Muscle of leg (tissue), 11 donors: ENCODE results near the gene TRABD2B. TPM values are rescaled to one million over a fixed set of nuclear protein-coding genes. Genes with fewer than 3 reads are reported as not detected.

ENCODE experiments used
- DNase-seq: peaks from one replicate; pipeline ENCODE4 v3.0.0; 2013
- H3K27ac ChIP-seq: one replicate; pipeline ENCODE4 v1.5.1; 2013; ENCODE audit warnings: mild to moderate bottlenecking, low read length, control low read depth
- H3K27me3 ChIP-seq: one replicate; pipeline ENCODE4 v1.6.1; 2013; ENCODE audit warnings: low read length; ENCODE audit not compliant: control insufficient read depth, insufficient read depth
- H3K36me3 ChIP-seq: one replicate; pipeline ENCODE4 v1.6.1; 2013; ENCODE audit warnings: low read length; ENCODE audit not compliant: control insufficient read depth, insufficient read depth
- H3K4me1 ChIP-seq: one replicate; pipeline ENCODE4 v1.6.1; 2013; ENCODE audit warnings: low read length; ENCODE audit not compliant: control insufficient read depth, insufficient read depth
- H3K4me3 ChIP-seq: one replicate; pipeline ENCODE4 v1.5.1; 2013; ENCODE audit warnings: low read length, control low read depth
- H3K9me3 ChIP-seq: replicated peaks from 2 replicates; pipeline ENCODE4 v1.6.1; 2013; ENCODE audit warnings: low read depth, low read length; ENCODE audit not compliant: control insufficient read depth
- WGBS: methylation state at CpG from one replicate; pipeline ENCODE4 v1.1.5; 2013; ENCODE audit warnings: missing lambda C conversion rate; ENCODE audit not compliant: insufficient coverage; 5-methylcytosine and 5-hydroxymethylcytosine counted together
- polyA plus RNA-seq, 8 donors: library from polyadenylated mRNA; unstranded; fragments of 120-200 nt; gene quantifications; one replicate each; pipeline versions ENCODE4 v1.2.1 to v1.2.3, GENCODE V29; 2013; ENCODE audit warnings: inconsistent platforms in 1 of 8, low replicate concordance in 1 of 8; ENCODE audit not compliant: insufficient read length in 8 of 8, insufficient read depth in 1 of 8
- total RNA-seq: library from RNA; stranded (reverse); fragments of 120-200 nt; gene quantifications from one replicate; pipeline ENCODE4 v1.2.4, GENCODE V29; 2013

TRABD2B gene
- total and polyA plus RNA-seq, 9 donors: 1.1 to 7.0 (median 4.4) TPM

DNA sequence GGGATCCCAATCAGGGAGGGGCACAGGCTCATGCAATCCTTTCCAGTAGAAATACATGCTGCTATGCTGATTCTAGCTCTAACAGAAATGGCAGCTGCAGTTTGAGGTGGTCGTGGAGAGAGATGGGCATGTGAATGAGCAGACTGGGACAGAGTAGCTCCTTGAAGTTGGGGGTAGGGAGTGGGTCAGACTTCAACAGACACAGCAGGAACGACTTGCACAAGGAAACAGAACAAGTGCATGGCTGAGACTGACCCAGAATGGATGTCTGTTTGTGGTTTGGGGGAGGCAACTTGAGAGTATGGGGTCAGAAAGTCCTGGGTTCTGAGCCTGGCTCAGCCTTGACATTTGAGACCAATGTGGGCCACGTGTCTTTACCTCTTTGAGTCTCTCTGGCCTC, 25.1 kb upstream of the TRABD2B start:
- 51% methylated on average over 2 of the region's 3 CpGs for WGBS

DNA sequence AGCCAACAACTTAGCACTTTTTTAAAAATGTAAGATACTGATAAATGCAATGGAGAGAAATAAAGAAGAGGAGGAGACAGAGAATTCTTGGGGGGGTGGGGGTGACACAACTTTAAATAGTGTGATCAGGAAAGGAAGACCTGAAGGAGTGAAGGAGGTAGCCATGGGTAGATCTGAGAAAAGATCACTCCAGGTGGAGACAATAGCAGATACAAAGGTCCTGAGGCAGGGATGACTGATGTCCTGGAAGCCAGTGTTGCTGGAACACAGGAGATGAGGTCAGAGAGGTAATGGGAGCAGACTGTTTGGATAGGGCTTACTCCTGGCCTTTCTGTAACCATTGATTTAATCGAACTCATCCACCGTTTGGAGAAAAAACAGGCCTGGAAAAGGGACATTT, 24.6 kb upstream of the TRABD2B start:
- no peak overlapping the region for H3K27ac ChIP-seq
- H3K4me1 ChIP-seq: no peaks in the 10 kb centered on the region
- DNase-seq: no peak
- H3K36me3 ChIP-seq: no peaks in the 10 kb centered on the region
- H3K9me3 ChIP-seq: no peaks in the 10 kb centered on the region
- peaks cover 2% of the 10 kb centered on the region for H3K27me3 ChIP-seq
- 65% methylated on average over 2 of the region's 2 CpGs for WGBS
- H3K4me3 ChIP-seq: no peak overlapping the region

More for the DNA sequence above, 25.1 kb upstream of the TRABD2B start:
- no peak overlapping the region for H3K4me3 ChIP-seq
- peaks cover 2% of the 10 kb centered on the region for H3K27me3 ChIP-seq
- DNase-seq: no peak
- H3K27ac ChIP-seq: no peak overlapping the region
- no peaks in the 10 kb centered on the region for H3K4me1 ChIP-seq
- H3K9me3 ChIP-seq: no peaks in the 10 kb centered on the region
- H3K36me3 ChIP-seq: no peaks in the 10 kb centered on the region

DNA sequence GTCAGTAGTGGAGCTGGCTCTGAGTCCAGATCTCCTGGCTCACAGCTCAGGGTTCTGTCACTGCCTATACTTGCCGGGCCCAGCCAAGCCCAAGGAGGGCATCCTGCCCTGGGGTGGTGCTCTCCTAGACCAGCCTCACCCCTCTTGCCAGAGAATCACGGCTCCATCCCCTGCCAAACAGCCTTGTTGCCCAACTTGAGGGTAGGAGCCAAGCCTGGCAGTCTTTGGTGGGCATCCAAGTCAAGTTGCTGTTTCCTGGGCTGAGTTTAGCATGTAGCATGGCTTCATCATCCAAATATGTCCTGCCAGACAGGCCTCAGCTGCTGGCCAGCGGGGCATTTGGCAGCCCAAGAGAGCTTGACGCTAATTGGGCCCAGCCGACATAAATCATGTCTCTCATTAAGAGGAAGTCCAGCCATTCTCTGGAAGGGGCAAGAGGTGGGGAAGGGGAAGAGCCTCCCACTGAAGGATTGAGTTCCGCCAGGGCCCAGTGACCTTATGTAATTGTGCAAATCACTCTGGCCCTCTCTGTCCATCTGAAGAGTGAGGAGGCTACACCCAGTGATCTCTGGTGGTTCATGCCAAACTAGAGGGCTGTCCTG, 22.6 kb upstream of the TRABD2B start:
- H3K27me3 ChIP-seq: peaks cover 2% of the 10 kb centered on the region
- WGBS: 66% methylated on average over 3 of the region's 6 CpGs
- no peaks in the 10 kb centered on the region for H3K4me1 ChIP-seq
- no peaks in the 10 kb centered on the region for H3K36me3 ChIP-seq
- peak; percentile 62 for DNase-seq
- no peak overlapping the region for H3K27ac ChIP-seq
- no peak overlapping the region for H3K4me3 ChIP-seq
- no peaks in the 10 kb centered on the region for H3K9me3 ChIP-seq

DNA sequence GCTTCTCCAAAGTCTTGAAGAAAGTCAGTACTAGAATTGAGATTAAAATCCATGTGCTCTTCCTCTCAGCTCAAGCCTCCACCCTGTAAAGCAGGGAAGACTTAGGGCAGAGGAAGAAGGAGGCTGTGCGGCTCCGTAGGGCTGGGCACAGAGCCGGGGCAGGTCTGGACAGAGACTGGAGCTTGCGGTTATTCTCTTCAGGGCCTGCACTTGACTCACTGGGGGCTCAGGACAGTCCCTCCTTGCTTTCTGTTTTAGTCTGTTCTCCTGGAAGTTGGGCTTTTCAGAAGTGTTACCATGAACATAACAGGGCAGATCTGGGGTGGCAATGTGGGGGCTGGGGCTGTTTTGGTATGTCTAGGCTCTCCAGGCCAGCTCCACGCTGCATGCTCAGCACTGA, 21.6 kb upstream of the TRABD2B start:
- no peak for DNase-seq
- WGBS: 81% methylated on average over 5 of the region's 5 CpGs
- no peak overlapping the region for H3K27ac ChIP-seq
- no peaks in the 10 kb centered on the region for H3K36me3 ChIP-seq
- no peaks in the 10 kb centered on the region for H3K9me3 ChIP-seq
- H3K27me3 ChIP-seq: peaks cover 2% of the 10 kb centered on the region
- H3K4me3 ChIP-seq: no peak overlapping the region
- H3K4me1 ChIP-seq: no peaks in the 10 kb centered on the region

DNA sequence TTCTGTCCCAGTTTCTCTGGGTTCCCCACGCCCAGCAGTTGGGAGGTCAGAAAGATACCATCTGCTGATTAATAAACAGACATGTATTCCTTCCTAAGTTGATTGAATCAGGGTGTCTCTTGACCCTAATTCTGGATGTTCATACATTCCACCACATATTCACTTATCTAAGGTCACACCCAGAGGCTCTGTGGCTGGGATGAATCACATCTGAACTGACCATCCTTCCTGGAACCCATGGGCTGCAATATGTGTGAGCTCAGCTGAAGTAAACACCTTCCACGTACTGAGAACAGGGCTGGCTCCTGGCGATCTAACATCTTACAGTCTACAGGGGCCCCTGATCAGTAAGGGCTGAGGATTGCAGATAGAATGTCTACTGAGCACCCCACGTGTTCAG, 20.5 kb upstream of the TRABD2B start:
- H3K9me3 ChIP-seq: no peaks in the 10 kb centered on the region
- H3K27me3 ChIP-seq: peaks cover 2% of the 10 kb centered on the region
- 61% methylated on average over 2 of the region's 4 CpGs for WGBS
- no peaks in the 10 kb centered on the region for H3K4me1 ChIP-seq
- H3K4me3 ChIP-seq: no peak overlapping the region
- H3K36me3 ChIP-seq: no peaks in the 10 kb centered on the region
- no peak for DNase-seq
- no peak overlapping the region for H3K27ac ChIP-seq

DNA sequence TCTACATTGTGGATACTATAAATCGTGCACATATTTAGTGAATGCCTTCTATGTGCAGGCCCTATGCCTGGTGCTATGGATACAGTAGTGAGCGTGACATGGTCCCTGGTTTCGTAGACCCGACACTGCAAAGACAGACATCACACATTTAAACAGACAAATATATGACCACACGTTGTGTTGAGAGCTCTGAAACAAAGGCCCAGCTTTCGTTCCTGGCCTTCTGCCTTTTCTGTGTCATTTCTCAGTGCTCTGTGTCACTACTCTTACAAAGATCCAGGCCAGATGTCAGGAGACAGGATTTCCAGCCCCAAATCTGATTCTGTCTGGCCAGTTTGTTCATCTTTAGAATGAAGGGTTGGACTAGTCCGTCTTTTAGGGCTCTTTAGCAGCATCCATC, 19.3 kb upstream of the TRABD2B start:
- no peak for DNase-seq
- H3K27ac ChIP-seq: no peak overlapping the region
- H3K4me1 ChIP-seq: no peaks in the 10 kb centered on the region
- H3K27me3 ChIP-seq: peaks cover 2% of the 10 kb centered on the region
- no peaks in the 10 kb centered on the region for H3K9me3 ChIP-seq
- WGBS: 57% methylated on average over 5 of the region's 7 CpGs
- no peak overlapping the region for H3K4me3 ChIP-seq
- H3K36me3 ChIP-seq: no peaks in the 10 kb centered on the region

DNA sequence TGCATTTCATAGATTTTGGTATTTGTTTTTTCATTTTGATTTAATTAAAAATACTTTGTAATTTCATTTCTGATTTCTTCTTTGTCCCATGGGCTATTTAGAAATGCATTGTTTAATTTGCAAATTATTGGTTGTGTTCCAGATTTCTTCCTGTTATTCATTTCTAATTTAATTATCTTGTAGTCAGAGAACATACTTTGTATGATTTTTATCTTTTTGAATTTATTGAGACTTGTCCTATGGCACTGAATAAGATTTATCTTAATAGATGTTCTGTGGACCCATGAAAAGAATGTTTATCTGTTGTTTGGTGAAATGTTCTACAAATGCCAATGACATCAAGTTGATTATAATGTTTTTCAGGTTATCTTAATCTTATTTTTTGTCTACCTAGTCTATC, 16.1 kb upstream of the TRABD2B start:
- H3K4me3 ChIP-seq: no peak overlapping the region
- H3K27ac ChIP-seq: no peak overlapping the region
- H3K9me3 ChIP-seq: no peaks in the 10 kb centered on the region
- no peaks in the 10 kb centered on the region for H3K27me3 ChIP-seq
- no peaks in the 10 kb centered on the region for H3K36me3 ChIP-seq
- no peaks in the 10 kb centered on the region for H3K4me1 ChIP-seq
- DNase-seq: no peak

DNA sequence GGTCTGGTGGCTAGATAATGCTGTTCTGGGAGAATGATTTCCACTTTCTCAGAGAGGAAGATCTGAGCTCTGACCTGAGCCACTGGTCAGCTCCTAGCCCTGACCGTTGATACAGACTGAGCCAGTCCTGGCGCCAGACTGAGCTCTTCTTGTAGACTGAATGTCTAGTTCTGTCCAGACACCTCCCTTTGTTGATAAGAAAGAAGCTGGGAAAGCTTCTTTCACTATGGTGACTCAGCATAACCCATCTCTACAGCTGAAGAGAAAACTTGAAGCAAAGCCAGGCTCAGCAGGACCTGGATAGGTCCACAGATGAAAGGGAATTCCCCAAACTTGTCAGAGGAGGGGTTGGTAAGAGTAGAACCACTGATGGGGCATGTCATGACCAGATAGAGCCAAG, 9.9 kb upstream of the TRABD2B start:
- H3K4me3 ChIP-seq: no peak overlapping the region
- no peaks in the 10 kb centered on the region for H3K4me1 ChIP-seq

DNA sequence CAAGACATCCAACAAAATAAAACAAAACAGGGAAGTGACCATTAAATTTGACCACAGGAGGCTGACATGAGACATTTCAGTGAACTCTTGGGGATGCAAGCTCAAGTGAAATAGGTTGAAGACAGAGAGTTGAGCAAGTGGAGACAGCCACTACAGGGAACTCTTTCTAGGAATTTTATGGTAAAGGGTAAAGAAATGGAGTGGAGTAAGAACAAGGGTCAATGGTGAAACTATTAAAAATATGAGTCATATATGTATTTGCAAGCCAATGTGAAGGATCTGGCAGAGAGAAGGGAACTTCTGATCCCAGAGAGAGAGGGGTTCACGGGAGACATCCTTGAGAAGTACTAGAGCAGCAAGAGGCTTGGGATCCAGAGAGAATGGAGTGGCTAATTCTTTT, 9.1 kb upstream of the TRABD2B start:
- no peaks in the 10 kb centered on the region for H3K36me3 ChIP-seq
- no peaks in the 10 kb centered on the region for H3K27me3 ChIP-seq
- DNase-seq: no peak
- no peaks in the 10 kb centered on the region for H3K9me3 ChIP-seq
- H3K27ac ChIP-seq: no peak overlapping the region
- H3K4me1 ChIP-seq: no peaks in the 10 kb centered on the region
- H3K4me3 ChIP-seq: no peak overlapping the region
- 83% methylated on average over 1 of the region's 1 CpG for WGBS

More for the DNA sequence above, 9.9 kb upstream of the TRABD2B start:
- DNase-seq: no peak
- Histone ChIP-seq H3K27ac (no peak overlapping the region), H3K27me3 (no peaks in the 10 kb centered on the region), H3K36me3 (no peaks in the 10 kb centered on the region), H3K9me3 (no peaks in the 10 kb centered on the region)
- WGBS: 80% methylated on average over 1 of the region's 2 CpGs

DNA sequence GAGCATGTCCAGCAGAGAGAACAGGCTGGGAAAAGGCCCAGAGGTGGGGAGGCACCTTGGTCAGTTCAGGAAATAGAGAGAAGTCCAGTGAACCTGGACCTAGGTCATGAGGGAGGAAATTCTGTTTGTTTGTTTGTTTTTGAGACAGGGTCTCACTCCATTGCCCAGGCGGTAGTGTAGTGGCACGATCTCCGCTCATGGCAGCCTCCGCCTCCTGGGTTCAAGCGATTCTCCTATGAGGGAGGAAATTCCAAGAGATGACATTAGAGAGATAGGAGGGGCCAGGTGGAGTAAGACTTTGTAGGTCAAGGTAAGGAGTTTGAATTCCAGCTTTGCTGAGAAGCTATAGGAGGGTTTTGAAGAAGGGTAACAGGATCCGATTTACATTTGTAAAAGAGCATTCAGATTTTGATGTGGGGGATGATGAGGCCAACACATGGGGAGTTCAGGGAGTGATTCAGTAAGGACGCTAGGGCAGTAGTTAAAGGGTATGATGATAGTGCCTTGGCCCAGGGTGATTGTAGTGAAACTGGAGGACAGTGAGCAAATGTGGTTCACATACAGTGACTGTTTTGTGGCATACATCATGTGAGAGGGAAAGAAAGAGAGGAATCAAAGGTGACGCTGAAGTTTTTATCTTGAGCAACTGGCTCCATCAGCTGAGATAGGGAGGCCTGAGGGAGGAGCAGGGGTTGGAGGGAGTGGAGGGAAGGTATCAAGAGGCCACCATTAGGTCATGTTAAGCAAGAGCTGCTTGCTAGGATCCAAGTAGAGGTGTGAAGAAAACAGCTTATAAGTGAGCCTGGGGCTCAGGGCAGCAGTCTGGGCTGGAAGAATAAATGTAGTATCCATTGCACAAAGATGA, 8.3 kb upstream of the TRABD2B start:
- Histone ChIP-seq H3K4me3 (no peak overlapping the region), H3K4me1 (no peaks in the 10 kb centered on the region), H3K27me3 (peaks cover 4% of the 10 kb centered on the region), H3K27ac (no peak overlapping the region), H3K9me3 (no peaks in the 10 kb centered on the region), H3K36me3 (no peaks in the 10 kb centered on the region)
- DNase-seq: no peak
- 77% methylated on average over 8 of the region's 8 CpGs for WGBS
